NCI-H1930 (cell line): ENCODE results near the gene FAM3C.
"Not testable (repeated sequence)": the region's sequence is repeated elsewhere in the genome, so short reads cannot be mapped to it uniquely, and the experiment has no call there.

Experiments used
- DNase-seq, 2 experiments: peaks; one replicate each; lab custom pipeline; 2025; lab: John Stamatoyannopoulos, UW

Gene FAM3C

DNA sequence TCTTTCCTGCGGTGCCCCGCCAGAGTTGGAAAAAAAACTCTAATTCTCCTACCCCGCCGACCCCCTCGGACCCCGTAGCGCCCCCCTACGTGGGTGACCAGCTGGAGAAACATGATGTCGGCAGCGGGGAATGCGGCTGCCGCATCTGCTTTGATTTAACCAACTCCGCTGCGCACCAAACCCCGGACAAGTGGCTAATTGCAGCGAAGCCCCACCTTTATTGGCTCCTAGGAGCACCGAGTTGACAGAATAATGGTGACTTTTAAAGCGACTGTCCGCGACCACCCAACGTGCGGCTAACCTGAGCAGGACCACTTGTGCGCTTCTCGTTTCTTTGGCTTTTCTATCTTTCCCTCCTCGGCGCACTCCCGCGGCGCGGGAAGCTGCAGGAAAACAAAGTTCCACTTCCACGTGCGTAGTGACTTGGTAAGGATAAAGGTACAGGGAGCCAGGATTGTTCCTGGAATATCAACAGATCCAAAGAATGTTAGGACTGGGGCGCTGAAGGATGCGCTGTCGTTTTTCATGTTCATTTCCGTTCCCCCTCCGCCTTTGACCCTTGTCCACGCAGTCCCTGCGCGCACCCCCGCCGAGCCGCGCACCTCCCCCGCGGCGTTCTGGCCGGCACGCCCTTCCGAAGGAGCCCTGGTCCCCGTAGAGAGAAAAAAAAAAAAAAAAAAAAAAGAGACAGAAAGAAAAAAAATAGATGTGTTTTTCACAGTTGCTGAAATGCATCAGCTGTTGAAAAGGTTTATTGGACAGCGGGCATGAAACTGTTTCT is 65.9 kb downstream of the FAM3C start:
- no peak for DNase-seq

DNA sequence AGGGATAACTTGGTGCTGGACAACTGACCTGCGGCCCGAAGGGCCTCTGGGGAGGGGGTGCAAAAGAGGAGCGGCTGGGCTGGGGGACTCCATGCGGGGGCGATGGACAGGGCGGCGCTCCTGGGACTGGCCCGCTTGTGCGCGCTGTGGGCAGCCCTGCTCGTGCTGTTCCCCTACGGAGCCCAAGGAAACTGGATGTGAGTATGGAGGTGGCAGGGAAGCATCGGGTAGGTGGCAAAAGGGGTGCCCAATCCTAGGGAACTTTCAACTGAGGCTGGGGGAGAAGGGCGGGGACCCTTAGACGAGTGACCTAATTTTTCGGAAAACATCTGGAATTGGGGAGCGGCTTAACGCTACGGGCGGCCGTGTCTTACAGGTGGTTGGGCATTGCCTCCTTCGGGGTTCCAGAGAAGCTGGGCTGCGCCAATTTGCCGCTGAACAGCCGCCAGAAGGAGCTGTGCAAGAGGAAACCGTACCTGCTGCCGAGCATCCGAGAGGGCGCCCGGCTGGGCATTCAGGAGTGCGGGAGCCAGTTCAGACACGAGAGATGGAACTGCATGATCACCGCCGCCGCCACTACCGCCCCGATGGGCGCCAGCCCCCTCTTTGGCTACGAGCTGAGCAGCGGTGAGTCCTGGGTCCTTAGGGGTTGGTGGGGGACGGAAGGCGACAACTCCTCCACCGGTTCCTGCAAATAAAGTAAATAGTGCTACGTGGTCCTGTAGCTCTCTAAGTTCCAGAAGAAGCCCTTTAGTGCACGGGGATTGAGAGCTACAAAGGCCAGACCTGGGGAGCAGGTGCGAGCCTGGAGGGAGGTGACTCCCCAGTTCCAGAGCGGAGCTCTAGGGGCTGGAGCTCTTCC is 66.7 kb downstream of the FAM3C start:
- no peak for DNase-seq

GRCh38 chr7:121328508-121329190 is 67.5 kb downstream of the FAM3C start, which contains the start of gene WNT16:
TSS of gene WNT16 (plus strand) at chr7:121329000. CDS start at chr7:121329293, 293 bp downstream.
- DNase-seq, result no peak

- no peak for DNase-seq
These were observed 68.4 kb downstream of the FAM3C start for GRCh38 chr7:121327671-121328070.

GRCh38 chr7:121323515-121324302 is 72.4 kb downstream of the FAM3C start:
- no peak for DNase-seq

DNA sequence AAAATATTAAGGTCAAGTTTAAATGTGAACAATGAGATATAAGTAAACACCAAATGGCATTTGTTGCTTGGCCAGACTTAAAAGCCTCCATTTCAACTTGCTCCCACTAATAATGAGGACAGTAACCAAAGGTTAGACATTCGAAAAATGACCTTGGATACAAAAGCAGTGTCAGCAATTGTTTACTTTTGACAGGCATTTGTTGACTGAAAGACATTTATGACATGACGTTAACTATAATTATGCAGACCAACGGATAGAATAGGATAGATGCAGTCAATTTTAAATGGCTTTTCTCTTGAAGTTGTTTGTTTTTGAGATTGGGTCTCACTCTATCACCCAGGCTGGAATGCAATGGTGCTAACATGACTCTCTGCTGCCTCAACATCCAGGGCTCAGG is 73.6 kb downstream of the FAM3C start:
- DNase-seq, result no peak

- not testable (repeated sequence) for DNase-seq
These were observed 80.9 kb downstream of the FAM3C start for GRCh38 chr7:121315170-121315569.

DNA sequence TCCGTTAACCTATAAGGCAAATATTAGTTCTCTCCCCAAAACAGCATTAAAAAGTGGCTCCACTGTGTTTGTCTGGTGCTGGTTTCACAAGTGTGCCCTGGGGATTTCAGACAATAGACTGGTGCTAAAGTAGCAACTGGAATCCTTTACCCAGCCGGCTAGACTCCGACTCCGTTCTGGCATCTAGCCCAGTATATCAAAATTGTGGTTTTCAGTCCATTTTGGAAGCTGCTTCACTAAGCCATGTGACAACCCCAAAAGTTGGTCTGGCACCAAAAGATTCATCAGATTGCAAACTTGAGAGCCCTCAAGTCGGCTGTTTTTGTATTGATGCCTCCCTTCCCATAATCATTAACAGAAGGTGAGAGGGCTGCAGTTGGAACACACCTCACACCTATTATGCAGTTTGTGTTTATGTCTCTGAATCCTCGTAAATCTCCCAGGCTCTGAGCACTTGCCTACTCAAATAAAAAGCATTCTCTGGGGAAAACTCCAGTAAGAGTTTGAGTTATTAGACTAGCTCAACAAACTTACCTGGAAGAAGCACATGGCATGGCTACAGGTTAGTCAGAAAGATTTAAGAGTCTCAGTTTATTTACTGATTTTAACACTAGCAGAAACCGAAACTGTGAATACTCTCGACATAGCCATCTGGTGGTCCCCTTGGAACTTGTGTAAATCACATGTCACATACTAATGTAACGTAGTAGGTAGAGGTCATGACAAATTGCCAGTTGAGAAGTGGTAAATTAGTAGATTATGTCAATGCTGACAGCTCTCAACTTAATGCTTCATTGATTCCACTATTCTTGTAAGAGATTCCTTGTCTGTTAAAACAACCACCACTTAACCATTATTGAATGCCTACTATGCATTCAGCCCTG is 82.1 kb downstream of the FAM3C start:
- DNase-seq, result no peak

- no peak for DNase-seq
These were observed 82.8 kb downstream of the FAM3C start for GRCh38 chr7:121313220-121313792.

- no peak for DNase-seq
These were observed 89.0 kb downstream of the FAM3C start for GRCh38 chr7:121307021-121307574.

DNA sequence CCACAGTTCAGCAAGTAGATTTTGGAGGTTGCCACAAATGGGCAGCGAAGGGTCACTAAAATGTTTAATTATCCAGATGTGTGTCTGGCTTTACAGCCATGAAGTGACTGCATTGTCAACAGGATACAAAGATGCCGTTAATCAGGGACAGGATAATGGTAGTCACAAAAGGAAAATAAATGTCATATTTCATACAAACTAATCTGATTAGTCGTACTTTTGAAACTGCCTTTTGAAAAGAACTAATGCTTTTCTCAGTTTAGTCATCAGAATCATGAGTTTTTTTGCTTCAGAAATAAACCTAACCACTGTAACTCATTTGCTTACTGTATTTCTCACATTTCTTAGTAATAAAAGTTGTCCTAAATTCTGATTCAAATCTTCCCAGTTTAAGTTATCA is 89.5 kb downstream of the FAM3C start:
- DNase-seq, result no peak

GRCh38 chr7:121305109-121305508 is 91.0 kb downstream of the FAM3C start:
- DNase-seq, result no peak

DNA sequence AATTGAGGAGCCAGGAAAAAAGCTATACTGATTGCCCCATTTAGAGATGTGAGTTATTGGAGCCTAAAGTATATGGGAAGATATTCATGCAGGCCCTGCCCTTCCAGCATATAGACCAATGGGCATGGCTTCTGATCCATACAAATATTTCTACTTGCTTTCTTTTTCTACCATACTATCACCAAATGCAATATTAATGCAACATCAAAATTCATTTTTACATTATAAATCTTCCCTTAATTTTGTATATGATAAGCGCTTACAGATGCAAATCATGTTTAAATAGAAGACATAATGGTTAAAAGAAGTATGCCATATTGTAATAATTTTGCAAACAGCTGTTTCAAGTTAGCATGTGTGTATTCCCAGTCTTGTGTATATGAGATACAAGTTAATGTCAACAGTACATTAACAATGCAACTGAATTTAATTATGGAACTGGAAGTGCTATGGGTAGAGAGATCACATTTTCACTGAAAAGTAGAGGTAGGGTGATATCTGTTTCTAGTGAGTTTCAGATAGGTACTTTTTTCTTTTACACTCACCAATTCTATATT is 91.9 kb downstream of the FAM3C start:
- DNase-seq, result no peak

DNA sequence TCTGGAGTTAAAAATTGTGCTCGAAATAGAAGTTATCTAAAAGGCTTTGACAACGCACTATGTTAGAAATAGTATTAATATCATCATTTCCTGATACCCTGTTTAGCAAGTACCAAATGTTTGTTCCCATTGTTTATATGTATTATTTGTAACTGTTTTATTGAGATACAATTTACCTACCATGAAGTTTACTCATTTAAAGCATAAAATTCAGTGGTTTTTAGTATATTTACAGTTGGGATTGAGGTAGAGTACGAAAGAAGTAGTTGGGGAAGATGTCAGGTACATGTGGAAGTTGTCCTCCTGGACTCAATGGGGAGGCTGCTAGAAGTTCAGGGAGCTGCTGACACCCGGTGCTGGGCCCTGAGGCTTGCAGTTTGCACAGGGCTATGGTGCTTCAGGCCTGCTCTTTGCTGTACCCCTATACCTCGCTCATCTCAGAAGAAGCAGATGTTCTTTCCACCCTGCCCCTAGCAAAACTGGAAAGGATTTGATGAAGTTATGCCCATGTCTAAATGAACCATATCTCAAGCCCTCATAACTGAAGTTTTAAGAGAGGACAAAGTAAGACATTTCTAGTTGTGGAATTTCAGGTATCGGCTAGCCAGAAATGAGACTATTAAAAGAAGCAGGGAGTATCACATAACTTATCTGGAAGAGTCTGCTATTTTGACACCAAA is 92.5 kb downstream of the FAM3C start:
- DNase-seq, result no peak

DNA sequence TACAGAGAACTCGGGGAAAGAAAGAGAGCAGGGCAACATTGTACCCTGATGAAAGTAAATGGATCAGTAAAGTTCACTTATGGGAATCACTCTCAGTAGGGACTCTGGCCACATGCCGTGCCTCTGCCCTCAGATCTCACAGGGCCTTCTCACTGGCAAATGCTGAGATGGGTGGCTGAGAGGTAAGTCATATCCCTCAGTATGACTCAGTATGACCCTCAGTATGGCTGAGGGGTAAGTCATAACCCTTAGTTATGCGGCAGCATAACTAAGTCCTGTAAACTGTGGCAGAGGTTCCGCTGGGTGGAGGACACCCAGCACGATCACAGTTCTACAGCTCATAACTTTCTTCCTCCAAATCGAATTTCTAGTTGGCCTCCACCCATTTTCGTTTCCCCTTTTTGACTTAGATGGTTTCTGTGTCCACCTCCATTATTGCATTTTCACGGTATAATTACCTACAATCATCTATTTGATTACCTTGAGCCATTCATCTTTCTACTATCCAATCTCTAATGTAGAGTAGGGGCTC is 93.8 kb downstream of the FAM3C start:
- no peak for DNase-seq

GRCh38 chr7:121301446-121302213 is 94.5 kb downstream of the FAM3C start:
- no peak for DNase-seq

GRCh38 chr7:121300685-121301420 is 95.3 kb downstream of the FAM3C start:
- no peak for DNase-seq
